Measurements from ENCODE around the gene STYXL2.

Gene STYXL2

GRCh38 chr1:167109125-167109524 lies 15.2 kb downstream of the STYXL2 start:
- DNase-seq (ENCODE audit: low read depth, low spot score) = no peak

- DNase-seq (ENCODE audit: low read depth, low spot score) = no peak
Measured at GRCh38 chr1:167110586-167110985, 16.7 kb downstream of the STYXL2 start.

- no peak for DNase-seq (ENCODE audit: low read depth, low spot score)
Measured at GRCh38 chr1:167111868-167112709, 18.2 kb downstream of the STYXL2 start.

- no peak for DNase-seq (ENCODE audit: low read depth, low spot score)
Measured at GRCh38 chr1:167114725-167115124, 20.9 kb downstream of the STYXL2 start.

DNA sequence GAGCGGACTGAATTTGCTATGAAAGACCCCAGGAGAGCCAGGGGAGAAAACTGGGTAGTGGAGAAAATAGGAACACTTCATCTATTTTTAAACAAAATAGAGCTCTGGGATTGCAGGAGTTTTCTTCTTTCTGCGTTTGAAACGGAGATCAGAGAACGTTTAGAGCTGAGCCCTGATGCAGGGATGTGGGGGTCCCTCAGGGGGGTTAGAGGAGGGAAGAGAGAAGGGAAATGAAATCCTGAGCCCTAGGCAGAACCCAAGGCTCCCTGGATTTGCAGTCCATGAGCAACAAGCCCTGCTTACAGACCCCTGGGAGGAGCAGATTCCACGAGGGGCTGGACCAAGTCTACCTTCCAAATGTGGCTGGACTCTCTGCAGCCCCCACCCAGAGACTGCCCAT lies 21.8 kb downstream of the STYXL2 start:
- no peak for DNase-seq (ENCODE audit: low read depth, low spot score)

- no peak for DNase-seq (ENCODE audit: low read depth, low spot score)
Measured at GRCh38 chr1:167116174-167116573, 22.3 kb downstream of the STYXL2 start.

- DNase-seq (ENCODE audit: low read depth, low spot score) = no peak
Measured at GRCh38 chr1:167117225-167117624, 23.4 kb downstream of the STYXL2 start.

DNA sequence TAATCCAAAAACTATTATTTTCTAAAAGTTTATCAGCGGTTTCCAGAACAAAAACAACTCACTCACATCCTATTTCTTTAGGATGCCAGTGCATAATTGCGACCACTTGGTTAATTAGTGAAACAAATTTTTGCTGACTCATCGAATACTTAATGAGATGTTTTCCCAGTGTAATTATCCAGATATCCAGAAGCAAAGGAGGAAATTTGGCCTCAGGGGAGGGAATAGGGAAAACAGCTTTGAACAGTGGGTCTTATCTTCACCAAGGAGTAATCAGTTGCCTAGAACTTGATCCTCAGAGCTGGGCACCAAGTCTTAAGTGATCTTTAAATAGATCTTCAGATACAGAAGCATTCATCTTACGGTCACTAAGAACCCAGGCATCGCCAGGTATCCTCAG lies 24.3 kb downstream of the STYXL2 start:
- no peak for DNase-seq (ENCODE audit: low read depth, low spot score)

DNA sequence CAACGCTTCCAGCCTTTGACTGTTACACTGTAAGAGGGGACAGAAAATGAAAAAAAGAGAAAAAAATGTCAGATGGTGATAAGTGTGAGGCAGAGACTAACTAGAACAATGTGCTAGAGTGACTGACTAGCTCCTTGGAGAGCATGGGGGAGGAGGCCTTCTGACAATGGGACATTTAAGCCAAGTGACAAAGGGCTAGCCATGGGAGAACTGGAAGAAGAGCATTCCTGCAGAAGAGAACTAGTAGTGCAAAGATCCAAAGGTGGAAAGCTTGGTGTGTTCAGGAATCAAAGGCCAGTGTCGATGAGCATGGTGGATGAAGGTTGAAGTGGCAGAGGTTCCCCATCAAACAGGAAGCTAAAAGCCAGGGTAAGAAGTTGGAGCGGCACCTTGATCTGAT lies 25.8 kb downstream of the STYXL2 start:
- DNase-seq (ENCODE audit: low read depth, low spot score) = no peak

DNA sequence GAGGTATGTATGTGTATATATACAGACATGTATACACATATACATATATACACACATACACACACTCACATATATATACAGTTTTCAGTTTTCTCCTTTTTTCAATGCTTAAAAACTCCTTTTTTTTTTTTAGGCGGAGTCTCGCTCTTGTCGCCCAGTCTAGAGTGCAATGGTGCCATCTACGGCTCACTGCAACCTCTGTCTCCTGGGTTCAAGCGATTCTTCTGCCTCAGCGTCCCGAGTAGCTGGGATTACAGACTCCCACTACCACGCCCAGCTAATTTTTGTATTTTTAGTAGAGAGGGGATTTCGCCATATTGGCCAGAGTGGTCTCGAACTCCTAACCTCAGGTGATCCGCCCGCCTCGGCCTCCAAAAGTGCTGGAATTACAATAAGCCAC lies 27.0 kb downstream of the STYXL2 start:
- no peak for DNase-seq (ENCODE audit: low read depth, low spot score)

GRCh38 chr1:167121375-167122120 lies 27.7 kb downstream of the STYXL2 start:
- DNase-seq (ENCODE audit: low read depth, low spot score) = no peak

DNA sequence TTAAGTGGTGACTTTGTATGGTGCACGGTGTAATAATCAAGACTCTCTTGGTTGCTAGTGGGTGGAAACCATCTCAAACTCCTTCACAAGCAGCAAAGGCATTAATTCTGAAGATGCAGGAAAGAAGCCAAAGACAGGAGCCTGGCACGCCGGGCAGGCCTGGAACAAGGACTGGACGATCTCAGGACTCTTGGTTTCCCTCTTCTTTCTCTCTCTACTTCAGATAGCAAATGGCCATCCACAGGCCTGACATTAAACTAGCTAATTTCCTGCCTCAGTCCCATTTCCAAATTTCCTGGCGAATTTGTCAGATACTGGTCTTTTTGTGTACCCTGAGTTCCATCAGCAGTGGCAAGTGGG lies 28.2 kb downstream of the STYXL2 start:
- DNase-seq (ENCODE audit: low read depth, low spot score) = no peak

GRCh38 chr1:167122568-167122967 lies 28.7 kb downstream of the STYXL2 start:
- DNase-seq (ENCODE audit: low read depth, low spot score) = no peak

DNA sequence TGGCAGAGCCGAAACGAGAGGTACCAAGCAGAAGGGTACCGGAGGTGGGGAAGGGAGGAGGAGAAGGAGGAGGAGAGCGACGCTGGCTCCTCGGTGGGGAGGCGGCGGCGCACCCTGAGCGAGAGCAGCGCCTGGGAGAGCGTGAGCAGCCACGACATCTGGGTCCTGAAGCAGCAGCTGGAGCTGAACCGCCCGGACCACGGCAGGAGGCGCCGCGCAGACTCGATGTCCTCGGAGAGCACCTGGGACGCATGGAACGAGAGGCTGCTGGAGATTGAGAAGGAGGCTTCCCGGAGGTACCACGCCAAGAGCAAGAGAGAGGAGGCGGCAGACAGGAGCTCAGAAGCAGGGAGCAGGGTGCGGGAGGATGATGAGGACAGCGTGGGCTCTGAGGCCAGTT lies 32.4 kb downstream of the STYXL2 start:
- no peak for DNase-seq (ENCODE audit: low read depth, low spot score)

GRCh38 chr1:167126811-167127210 lies 32.9 kb downstream of the STYXL2 start:
- no peak for DNase-seq (ENCODE audit: low read depth, low spot score)

- no peak for DNase-seq (ENCODE audit: low read depth, low spot score)
Measured at GRCh38 chr1:167127236-167127635, 33.4 kb downstream of the STYXL2 start.

DNA sequence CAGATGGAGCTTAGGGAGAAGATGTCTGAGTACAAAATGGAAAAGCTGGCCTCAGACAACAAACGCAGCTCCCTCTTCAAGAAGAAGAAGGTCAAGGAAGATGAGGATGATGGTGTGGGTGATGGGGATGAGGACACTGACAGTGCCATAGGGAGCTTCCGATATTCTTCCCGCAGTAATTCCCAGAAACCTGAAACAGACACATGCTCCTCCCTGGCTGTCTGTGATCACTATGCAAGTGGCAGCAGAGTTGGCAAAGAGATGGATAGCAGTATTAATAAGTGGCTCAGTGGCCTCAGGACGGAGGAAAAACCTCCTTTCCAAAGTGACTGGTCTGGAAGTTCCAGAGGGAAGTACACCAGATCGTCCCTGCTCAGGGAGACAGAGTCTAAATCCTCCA lies 33.8 kb downstream of the STYXL2 start:
- DNase-seq (ENCODE audit: low read depth, low spot score) = no peak

DNA sequence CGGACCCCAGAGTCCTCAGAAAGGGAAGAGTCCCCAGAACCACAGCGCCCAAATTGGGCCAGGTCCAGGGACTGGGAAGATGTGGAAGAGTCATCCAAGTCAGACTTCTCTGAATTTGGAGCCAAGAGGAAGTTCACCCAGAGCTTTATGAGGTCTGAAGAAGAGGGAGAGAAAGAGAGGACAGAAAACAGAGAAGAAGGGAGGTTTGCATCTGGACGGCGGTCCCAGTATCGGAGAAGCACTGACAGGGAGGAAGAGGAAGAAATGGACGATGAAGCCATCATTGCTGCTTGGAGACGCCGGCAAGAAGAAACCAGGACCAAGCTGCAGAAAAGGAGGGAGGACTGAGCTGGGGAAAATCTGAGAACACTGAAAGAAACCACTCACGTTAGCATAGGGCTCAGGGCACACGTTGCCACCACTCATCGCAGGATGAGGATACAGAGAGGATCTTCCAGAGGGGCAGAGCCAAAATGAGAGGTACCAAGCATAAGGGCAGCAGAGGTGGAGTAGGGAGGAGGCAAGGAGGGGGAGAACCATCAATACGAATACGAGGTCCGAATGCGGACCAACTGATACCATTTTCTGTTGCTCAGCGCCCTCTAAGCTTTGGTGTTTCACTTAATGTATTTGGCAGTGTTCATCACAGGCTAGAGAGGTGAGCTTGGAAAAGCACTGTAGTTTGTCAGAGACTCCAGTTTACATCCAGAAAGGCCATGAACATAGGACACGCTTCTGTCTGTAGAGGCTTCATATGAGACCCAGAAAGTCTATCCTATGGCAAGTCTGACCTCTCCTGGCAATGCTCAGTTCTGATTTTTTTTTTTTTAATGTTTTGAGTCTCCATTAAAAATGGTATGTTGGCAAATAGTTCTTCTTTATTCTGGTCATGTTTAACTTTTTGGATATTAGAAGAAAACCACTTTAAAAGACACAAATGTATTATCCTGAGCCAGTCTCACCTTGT lies 34.7 kb downstream of the STYXL2 start:
- DNase-seq (ENCODE audit: low read depth, low spot score) = no peak

DNA sequence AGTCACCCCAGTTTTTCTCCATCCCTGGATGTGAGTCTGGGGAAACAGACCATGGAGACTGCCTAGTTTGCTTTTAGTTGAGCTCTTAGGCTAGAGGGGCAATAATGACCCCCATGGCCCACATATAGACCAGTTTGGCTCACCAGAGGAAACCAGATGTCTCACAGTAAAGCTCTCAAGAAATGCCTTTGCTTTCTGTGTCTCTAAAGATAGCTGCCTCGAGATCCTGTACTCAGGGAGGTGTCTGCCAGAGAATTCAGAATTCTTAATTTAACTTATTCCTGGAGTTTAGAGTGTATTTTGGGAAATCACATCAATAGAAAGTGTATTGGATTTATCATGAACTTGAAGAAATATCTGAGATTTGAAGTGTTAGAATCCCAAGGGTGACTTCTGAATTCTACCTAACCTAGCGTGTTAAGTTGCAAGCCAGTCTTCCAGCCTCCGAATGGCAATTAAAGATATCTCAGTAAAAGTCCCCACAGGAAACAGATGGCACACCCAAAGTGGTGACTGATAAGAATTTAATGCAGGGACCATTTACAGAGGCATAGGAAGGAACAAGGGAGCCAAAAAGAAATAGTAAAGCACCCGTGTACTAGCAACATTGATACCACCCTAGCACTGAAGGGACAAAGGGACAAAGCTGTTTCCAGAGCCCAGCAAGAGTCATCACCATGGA lies 37.1 kb downstream of the STYXL2 start:
- no peak for DNase-seq (ENCODE audit: low read depth, low spot score)

DNA sequence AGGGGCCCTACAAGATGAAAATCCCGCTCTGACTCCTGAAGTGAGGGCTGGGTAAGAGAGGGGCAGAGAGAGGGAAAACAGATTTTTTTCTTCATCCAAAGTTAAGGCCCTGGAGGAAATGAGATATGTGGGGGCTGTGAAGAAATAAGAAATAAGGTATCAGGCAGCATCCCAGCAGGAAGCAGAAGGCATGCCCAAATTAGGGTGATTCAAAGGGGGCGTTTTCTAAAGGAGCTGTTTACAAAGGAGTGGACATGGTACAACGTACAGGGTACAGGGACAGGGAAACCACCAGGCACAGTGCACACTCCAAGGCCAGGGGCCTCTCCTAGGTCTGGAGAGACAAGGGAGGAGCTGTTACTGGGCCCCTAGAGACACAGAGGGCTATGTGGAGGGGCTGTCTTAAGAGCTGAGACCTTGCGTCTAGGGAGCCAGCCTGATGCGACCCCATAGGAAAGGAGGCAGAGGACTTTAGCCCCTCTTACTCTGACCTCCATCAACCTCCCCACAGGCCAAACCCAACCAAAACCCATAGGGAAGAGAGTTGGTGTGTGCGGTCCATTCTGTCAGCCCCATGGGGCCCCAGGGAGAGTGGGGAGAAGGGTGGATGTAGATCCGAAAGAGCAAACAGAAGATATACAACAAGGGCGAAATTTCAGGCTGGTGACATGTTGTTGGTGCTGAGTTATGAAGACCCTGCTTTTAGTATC lies 38.6 kb downstream of the STYXL2 start:
- no peak for DNase-seq (ENCODE audit: low read depth, low spot score)
